K562 (cell line): ENCODE data around the gene PPP1R9A. TPM values are rescaled to one million over a fixed set of nuclear protein-coding genes. Genes with fewer than 3 reads are reported as not detected.

Source experiments
- ATAC-seq: fragments of 200-7000 bp; cut with Tn5 transposase; 3 replicates; pipeline ENCODE4 v1.9.1; 2020; ENCODE audit warnings: moderate library complexity
- BruUV-seq: library from RNA; stranded (reverse); fragments of 400-500 nt; replicated peaks from 2 replicates; lab custom pipeline; 2021; lab: Mats Ljungman, UMichigan
- CTCF ChIA-PET: fragments of 300-600 bp; formaldehyde crosslinking; extraction: SDS; loops from one replicate; lab custom pipeline; 2021; ENCODE audit warnings: low intra/inter-chr PET ratio; lab: Yijun Ruan, JAX
- POLR2A ChIA-PET: fragments of 300-600, 350-650 bp; sonication (Branson Sonifier 250); formaldehyde crosslinking; extraction: SDS; loops from one replicate; lab custom pipeline; 2021; ENCODE audit warnings: antibody characterized with exemption, inconsistent platforms; lab: Yijun Ruan, JAX
- DNase-seq, 4 experiments: peaks; one replicate each; pipeline versions ENCODE4 v3.0.0 to v3.0.0-alpha.2; 2011 to 2018; ENCODE audit warnings: low spot score in 3 of 4, mixed read lengths in 3 of 4; ENCODE audit errors: extremely low read depth in 1 of 4
- FAIRE-seq: peaks from 2 replicates; lab custom pipeline; 2011; peaks lifted over from hg19 to GRCh38; lab: Jason Lieb, UNC
- H2AFZ ChIP-seq: 2 replicates; pipeline ENCODE4 v1.6.0; 2011; ENCODE audit warnings: low read depth, low read length, control low read depth, inconsistent platforms
- H3K27ac ChIP-seq: fragments of 200-600 bp; 3 replicates; pipeline ENCODE4 v1.8.0; 2011; ENCODE audit warnings: low read depth, mild to moderate bottlenecking, control low read depth, inconsistent platforms, low read length, moderate library complexity, mixed read lengths; ENCODE audit errors: extremely low read depth
- H3K27me3 ChIP-seq, 2 experiments: fragments of 300-600 bp in 1 of 2; 2 replicates in 1 of 2; 3 replicates in 1 of 2; pipeline versions ENCODE4 v1.6.0 to v1.8.0; 2011; ENCODE audit warnings: inconsistent platforms in 2 of 2, low read length in 2 of 2, mild to moderate bottlenecking in 1 of 2, mixed read lengths in 1 of 2, moderate library complexity in 1 of 2; ENCODE audit not compliant: control insufficient read depth in 2 of 2, insufficient read depth in 2 of 2
- H3K36me3 ChIP-seq: fragments of 300-600 bp; 3 replicates; pipeline ENCODE4 v1.8.0; 2011; ENCODE audit warnings: mild to moderate bottlenecking, low read length, inconsistent platforms; ENCODE audit not compliant: control insufficient read depth, insufficient read depth
- H3K4me1 ChIP-seq, 2 experiments: fragments of 200-600 bp in 1 of 2; replicated peaks in 1 of 2; 2 replicates in 1 of 2; 3 replicates in 1 of 2; pipeline versions ENCODE4 v1.5.1 to v1.8.0; 2011; ENCODE audit warnings: inconsistent platforms in 2 of 2, low read length in 2 of 2, mild to moderate bottlenecking in 1 of 2, mixed read lengths in 1 of 2, moderate library complexity in 1 of 2; ENCODE audit not compliant: control insufficient read depth in 2 of 2, insufficient read depth in 2 of 2
- H3K4me2 ChIP-seq: 2 replicates; pipeline ENCODE4 v1.6.1; 2011; ENCODE audit warnings: low read length, control low read depth, inconsistent platforms, mixed read lengths; ENCODE audit not compliant: insufficient read depth
- H3K4me3 ChIP-seq: fragments of 200-600 bp; sonication (generic), shearing (Covaris generic); 2 replicates; pipeline ENCODE4 v1.5.1; 2016; ENCODE audit warnings: control low read depth, inconsistent platforms
- H3K79me2 ChIP-seq: fragments of 200-600 bp; 3 replicates; pipeline ENCODE4 v1.8.0; 2011; ENCODE audit warnings: low read length, inconsistent platforms; ENCODE audit not compliant: control insufficient read depth, insufficient read depth
- H3K9ac ChIP-seq, 2 experiments: 2 replicates each; pipeline versions ENCODE4 v1.6.0 to v1.6.1; 2011; ENCODE audit warnings: low read depth in 2 of 2, low read length in 2 of 2, control low read depth in 1 of 2, inconsistent platforms in 1 of 2, mild to moderate bottlenecking in 1 of 2, mixed read lengths in 1 of 2; ENCODE audit not compliant: insufficient read depth in 1 of 2
- H3K9me1 ChIP-seq: one replicate; pipeline ENCODE4 v1.6.0; 2011; ENCODE audit warnings: inconsistent platforms, mild to moderate bottlenecking, low read length, moderate library complexity; ENCODE audit not compliant: control insufficient read depth, insufficient read depth
- H3K9me3 ChIP-seq: replicated peaks from 2 replicates; pipeline ENCODE4 v1.5.1; 2011; ENCODE audit warnings: low read depth, low read length, inconsistent platforms; ENCODE audit not compliant: control insufficient read depth, insufficient read depth
- H4K20me1 ChIP-seq: replicated peaks from 2 replicates; pipeline ENCODE4 v1.6.1; 2011; ENCODE audit warnings: low read length, inconsistent platforms, mixed read lengths; ENCODE audit not compliant: control insufficient read depth, insufficient read depth
- C11orf30 ChIP-seq: fragments of 450-650 bp; IDR thresholded peaks from 2 replicates; pipeline ENCODE4 v1.6.1; 2016; ENCODE audit warnings: low read depth, mild to moderate bottlenecking
- CHCHD3 ChIP-seq: fragments of 250-450 bp; sonication (Bioruptor Pico); IDR thresholded peaks from 2 replicates; pipeline ENCODE4 v2.1.2; 2022; ENCODE audit warnings: mild to moderate bottlenecking
- DDX20 ChIP-seq: fragments of 450-650 bp; IDR thresholded peaks from 2 replicates; pipeline ENCODE4 v1.6.1; 2016; ENCODE audit warnings: missing genetic modification characterization, low read depth, mild to moderate bottlenecking, missing compliant biosample characterization, moderate library complexity
- FOXJ3 ChIP-seq: sonication (generic); formaldehyde crosslinking; IDR thresholded peaks from 2 replicates; pipeline ENCODE4 v1.4.0; 2020; ENCODE audit warnings: mild to moderate bottlenecking, missing genetic modification reagents
- HIVEP1 ChIP-seq: fragments of 250-450 bp; sonication (Bioruptor Pico); IDR thresholded peaks from 2 replicates; pipeline ENCODE4 v1.4.0; 2020; ENCODE audit warnings: mild to moderate bottlenecking
- HOXB6 ChIP-seq: fragments of 250-450 bp; sonication (Bioruptor Pico); IDR thresholded peaks from 2 replicates; pipeline ENCODE4 v1.5.1; 2022; ENCODE audit warnings: mild to moderate bottlenecking, borderline replicate concordance
- KDM2B ChIP-seq: fragments of 250-450 bp; sonication (Bioruptor Pico); IDR thresholded peaks from 2 replicates; pipeline ENCODE4 v1.8.0; 2021; ENCODE audit warnings: mild to moderate bottlenecking, moderate library complexity
- MAFF ChIP-seq: IDR thresholded peaks from 2 replicates; pipeline ENCODE4 v1.6.1; 2012; ENCODE audit warnings: low read length, improper control_type of control experiment
- MAFG ChIP-seq: fragments of 450-650 bp; conservative IDR thresholded peaks from 2 replicates; pipeline ENCODE4 v1.6.1; 2016; ENCODE audit warnings: missing genetic modification characterization, missing compliant biosample characterization
- MYBL2 ChIP-seq, 2 experiments: fragments of 450-650 bp in 1 of 2; sonication (generic) in 1 of 2; formaldehyde crosslinking in 1 of 2; IDR thresholded peaks; 2 replicates each; pipeline versions ENCODE4 v1.6.1 to v1.8.1; 2017 to 2022; ENCODE audit warnings: borderline replicate concordance in 1 of 2, inconsistent platforms in 1 of 2, low read depth in 1 of 2, mild to moderate bottlenecking in 1 of 2, missing genetic modification reagents in 1 of 2, moderate library complexity in 1 of 2
- NR3C1 ChIP-seq: sonication (generic); formaldehyde crosslinking; IDR thresholded peaks from 2 replicates; pipeline ENCODE4 v1.8.1; 2022; ENCODE audit warnings: missing genetic modification reagents
- POLR2H ChIP-seq: IDR thresholded peaks from 2 replicates; pipeline ENCODE4 v1.6.1; 2016; ENCODE audit warnings: missing genetic modification characterization, low read depth, mild to moderate bottlenecking, control low read depth, missing compliant biosample characterization, moderate library complexity
- U2AF1 ChIP-seq: fragments of 200-400 bp; formaldehyde crosslinking; optimal IDR thresholded peaks from 2 replicates; pipeline ENCODE3; 2017; ENCODE audit warnings: mild to moderate bottlenecking, low read depth, low read length, moderate library complexity
- YBX1 ChIP-seq: fragments of 450-650 bp; IDR thresholded peaks from 2 replicates; pipeline ENCODE4 v1.7.1; 2016; ENCODE audit warnings: mild to moderate bottlenecking
- ZNF133 ChIP-seq: fragments of 250-450 bp; sonication (Bioruptor Pico); IDR thresholded peaks from 2 replicates; pipeline ENCODE4 v1.4.0; 2020; ENCODE audit warnings: mild to moderate bottlenecking
- ZNF184 ChIP-seq: sonication (generic); formaldehyde crosslinking; IDR thresholded peaks from 2 replicates; pipeline ENCODE4 v1.5.0; 2020; ENCODE audit warnings: missing genetic modification reagents
- ZNF316 ChIP-seq: fragments of 450-650 bp; IDR thresholded peaks from 2 replicates; pipeline ENCODE4 v1.6.1; 2016
- WGBS: fragments of 100-300 bp; shearing (Covaris generic); methylation state at CpG from one replicate; pipeline ENCODE4 v1.1.6; 2016; ENCODE audit warnings: low coverage, mixed read lengths; ENCODE audit not compliant: insufficient coverage; ENCODE audit errors: missing lambda C conversion rate; 5-methylcytosine and 5-hydroxymethylcytosine counted together
- in situ Hi-C: fragments of 300-500 bp; cut with MboI; formaldehyde crosslinking; loops from 4 replicates; pipeline ENCODE4 v1.15.0; 2018; ENCODE audit warnings: inconsistent platforms, mixed read lengths
- intact Hi-C: fragments of 100-400 bp; cut with micrococcal nuclease; formaldehyde crosslinking; loops from 2 replicates; pipeline ENCODE4 v1.14.2; 2022
- polyA plus RNA-seq, 8 experiments: library from polyadenylated mRNA; depleted of rRNA in 4 of 8; stranded (reverse) in 5 of 8; unstranded in 3 of 8; fragments of >200 nt; fragmentation: Nextera tagmentation in 2 of 8; fragmentation: Illumina TruSeq in 1 of 8; extraction: Ambion mirVana in 2 of 8; extraction: Trizol in 1 of 8; gene quantifications; 2 replicates each; pipeline versions ENCODE4 v1.2.1 to v1.2.3, GENCODE V29; 2011 to 2014; ENCODE audit warnings: inconsistent platforms in 1 of 8, missing spikeins in 1 of 8
- total RNA-seq, 7 experiments: library from RNA; depleted of rRNA in 6 of 7; stranded (reverse); fragments of >200 nt in 6 of 7; fragmentation: Illumina TruSeq in 2 of 7; extraction: Trizol in 2 of 7; gene quantifications; 2 replicates each; pipeline versions ENCODE4 v1.2.1 to v1.2.3, GENCODE V29; 2011 to 2021; ENCODE audit warnings: low replicate concordance in 1 of 7
- TF ChIP-seq, protein P1 (sequence below): fragments of 200-800 bp; sonication (Bioruptor generic); IDR thresholded peaks from 2 replicates; pipeline ENCODE4 v1.6.1; 2017; ENCODE audit warnings: missing genetic modification characterization, missing compliant biosample characterization
- TF ChIP-seq, protein P2 (sequence below): sonication (generic); formaldehyde crosslinking; IDR thresholded peaks from 2 replicates; pipeline ENCODE4 v1.8.0; 2022; ENCODE audit warnings: missing genetic modification reagents, mild to moderate bottlenecking, borderline replicate concordance

PPP1R9A gene
- total and polyA plus RNA-seq, 9 of the 15 experiments (the other 6 are each of a cell fraction or from before 2014, with no cell fraction given) = 0.24 TPM; not detected in 8

DNA sequence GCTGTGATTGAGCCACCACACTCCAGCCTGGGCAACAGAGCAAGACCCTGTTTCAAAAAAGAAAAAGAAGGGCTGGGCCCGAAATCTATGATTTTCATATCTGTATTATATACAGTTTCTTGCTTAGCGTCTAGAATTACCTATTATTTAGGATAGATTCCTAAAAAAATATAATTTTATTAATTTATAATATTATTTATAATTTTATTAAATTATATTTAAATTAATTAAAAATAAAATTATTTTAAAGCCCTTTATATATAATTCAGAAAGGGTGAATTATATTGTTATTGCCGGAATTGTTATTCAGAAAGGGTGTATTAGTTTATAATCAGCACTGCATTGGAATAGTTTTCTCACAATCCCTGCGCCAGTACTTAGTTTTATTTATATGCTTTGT lies 14.5 kb downstream of the PPP1R9A start (continued):
- TF ChIP-seq, protein P1, sequence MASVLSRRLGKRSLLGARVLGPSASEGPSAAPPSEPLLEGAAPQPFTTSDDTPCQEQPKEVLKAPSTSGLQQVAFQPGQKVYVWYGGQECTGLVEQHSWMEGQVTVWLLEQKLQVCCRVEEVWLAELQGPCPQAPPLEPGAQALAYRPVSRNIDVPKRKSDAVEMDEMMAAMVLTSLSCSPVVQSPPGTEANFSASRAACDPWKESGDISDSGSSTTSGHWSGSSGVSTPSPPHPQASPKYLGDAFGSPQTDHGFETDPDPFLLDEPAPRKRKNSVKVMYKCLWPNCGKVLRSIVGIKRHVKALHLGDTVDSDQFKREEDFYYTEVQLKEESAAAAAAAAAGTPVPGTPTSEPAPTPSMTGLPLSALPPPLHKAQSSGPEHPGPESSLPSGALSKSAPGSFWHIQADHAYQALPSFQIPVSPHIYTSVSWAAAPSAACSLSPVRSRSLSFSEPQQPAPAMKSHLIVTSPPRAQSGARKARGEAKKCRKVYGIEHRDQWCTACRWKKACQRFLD (CRISPR knock-in tag) = no peak
- no peak for TF ChIP-seq MYBL2 (IDR thresholded peaks at IDR 0.05; ENCODE audit: low read depth)
- TF ChIP-seq MYBL2 (CRISPR knock-in tag; IDR thresholded peaks at IDR 0.05; ENCODE audit: borderline replicate concordance) = no peak
- no peak for TF ChIP-seq U2AF1
- no peak for TF ChIP-seq DDX20 (tag)
- TF ChIP-seq FOXJ3 = no peak
- TF ChIP-seq CHCHD3 = no peak
- TF ChIP-seq YBX1 = no peak

DNA sequence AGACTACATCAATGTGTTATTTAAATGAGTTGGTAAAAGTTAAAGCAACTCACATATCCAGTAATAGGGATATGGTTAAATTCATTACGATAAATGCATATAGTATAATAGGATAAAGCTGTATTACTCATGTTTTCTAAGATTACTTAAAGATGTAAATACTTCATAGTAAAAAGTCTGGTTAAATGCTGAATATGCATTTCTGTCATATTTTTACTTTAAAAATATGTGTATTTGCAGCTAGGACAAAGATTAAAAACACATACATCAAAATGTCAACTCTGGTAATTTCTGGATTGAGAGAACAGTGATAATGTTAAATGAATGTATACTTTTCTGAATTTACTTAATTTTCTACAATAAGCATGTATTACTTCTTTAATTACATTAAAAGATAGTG lies 15.1 kb downstream of the PPP1R9A start:
- no TSS peak for BruUV-seq
- Histone ChIP-seq H3K4me3 (no peak overlapping the region), H3K36me3 (no peaks in the 10 kb centered on the region), H3K27me3 (no peaks in the 10 kb centered on the region), H4K20me1 (no peaks in the 10 kb centered on the region), H3K9ac (no peak overlapping the region), H3K9me3 (no peaks in the 10 kb centered on the region), H3K4me2 (no peak overlapping the region), H3K4me1 (no peaks in the 10 kb centered on the region), H3K79me2 (no peaks in the 10 kb centered on the region), H2AFZ (no peak overlapping the region), H3K9me1 (no peaks in the 10 kb centered on the region), H3K27ac (no peak overlapping the region)
- peak; percentile 67 for TF ChIP-seq C11orf30
- TF ChIP-seq POLR2H (tag) = no peak
- no peak for TF ChIP-seq HOXB6
- no peak for TF ChIP-seq KDM2B (CRISPR knock-in tag)
- TF ChIP-seq ZNF316 = peak; percentile 80
- TF ChIP-seq MAFF = peak; percentile 35; the same call in 1 of the 2 replicates
- no peak for TF ChIP-seq NR3C1
- TF ChIP-seq, protein P2, sequence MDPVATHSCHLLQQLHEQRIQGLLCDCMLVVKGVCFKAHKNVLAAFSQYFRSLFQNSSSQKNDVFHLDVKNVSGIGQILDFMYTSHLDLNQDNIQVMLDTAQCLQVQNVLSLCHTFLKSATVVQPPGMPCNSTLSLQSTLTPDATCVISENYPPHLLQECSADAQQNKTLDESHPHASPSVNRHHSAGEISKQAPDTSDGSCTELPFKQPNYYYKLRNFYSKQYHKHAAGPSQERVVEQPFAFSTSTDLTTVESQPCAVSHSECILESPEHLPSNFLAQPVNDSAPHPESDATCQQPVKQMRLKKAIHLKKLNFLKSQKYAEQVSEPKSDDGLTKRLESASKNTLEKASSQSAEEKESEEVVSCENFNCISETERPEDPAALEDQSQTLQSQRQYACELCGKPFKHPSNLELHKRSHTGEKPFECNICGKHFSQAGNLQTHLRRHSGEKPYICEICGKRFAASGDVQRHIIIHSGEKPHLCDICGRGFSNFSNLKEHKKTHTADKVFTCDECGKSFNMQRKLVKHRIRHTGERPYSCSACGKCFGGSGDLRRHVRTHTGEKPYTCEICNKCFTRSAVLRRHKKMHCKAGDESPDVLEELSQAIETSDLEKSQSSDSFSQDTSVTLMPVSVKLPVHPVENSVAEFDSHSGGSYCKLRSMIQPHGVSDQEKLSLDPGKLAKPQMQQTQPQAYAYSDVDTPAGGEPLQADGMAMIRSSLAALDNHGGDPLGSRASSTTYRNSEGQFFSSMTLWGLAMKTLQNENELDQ = no peak
- TF ChIP-seq HIVEP1 (CRISPR knock-in tag) = no peak
- no peak for TF ChIP-seq ZNF133 (CRISPR knock-in tag)
- TF ChIP-seq ZNF184 (CRISPR knock-in tag) = no peak
- TF ChIP-seq MAFG (tag) = peak; percentile 50; the same call in 1 of the 2 replicates
- 0% methylated on average over 1 of the region's 1 CpG for WGBS
- no peak for FAIRE-seq
- intact Hi-C loops = no loop called here
- ChIA-PET POLR2A (no interaction called here), CTCF (no interaction called here)
- ATAC-seq = no peak
- in situ Hi-C loops = no loop called here
- DNase-seq = no peak
